Suprapubic skin (tissue), 4 donors: ENCODE data around the gene MAD1L1.

Experiments
- CTCF ChIP-seq, 2 donors: fragments of 200-600 bp in 1 of 2; fragments of 450-650 bp in 1 of 2; sonication (generic) in 1 of 2; IDR thresholded peaks; one replicate each; pipeline ENCODE4 v1.5.1; 2016 to 2019; ENCODE audit warnings: antibody characterized with exemption in 2 of 2, mild to moderate bottlenecking in 1 of 2, moderate library complexity in 1 of 2
- EP300 ChIP-seq: sonication (generic); formaldehyde crosslinking; IDR thresholded peaks from one replicate; pipeline ENCODE4 v1.6.1; 2017; ENCODE audit warnings: antibody characterized with exemption
- POLR2A ChIP-seq, 2 donors: fragments of 450-650 bp; IDR thresholded peaks; one replicate each; pipeline ENCODE4 v1.6.1; 2017; ENCODE audit warnings: antibody characterized with exemption in 2 of 2, mild to moderate bottlenecking in 2 of 2, moderate library complexity in 2 of 2
- POLR2AphosphoS5 ChIP-seq, 3 donors: sonication (generic); formaldehyde crosslinking; IDR thresholded peaks; one replicate each; pipeline ENCODE4 v1.6.1; 2017; ENCODE audit warnings: antibody characterized with exemption in 3 of 3

DNA sequence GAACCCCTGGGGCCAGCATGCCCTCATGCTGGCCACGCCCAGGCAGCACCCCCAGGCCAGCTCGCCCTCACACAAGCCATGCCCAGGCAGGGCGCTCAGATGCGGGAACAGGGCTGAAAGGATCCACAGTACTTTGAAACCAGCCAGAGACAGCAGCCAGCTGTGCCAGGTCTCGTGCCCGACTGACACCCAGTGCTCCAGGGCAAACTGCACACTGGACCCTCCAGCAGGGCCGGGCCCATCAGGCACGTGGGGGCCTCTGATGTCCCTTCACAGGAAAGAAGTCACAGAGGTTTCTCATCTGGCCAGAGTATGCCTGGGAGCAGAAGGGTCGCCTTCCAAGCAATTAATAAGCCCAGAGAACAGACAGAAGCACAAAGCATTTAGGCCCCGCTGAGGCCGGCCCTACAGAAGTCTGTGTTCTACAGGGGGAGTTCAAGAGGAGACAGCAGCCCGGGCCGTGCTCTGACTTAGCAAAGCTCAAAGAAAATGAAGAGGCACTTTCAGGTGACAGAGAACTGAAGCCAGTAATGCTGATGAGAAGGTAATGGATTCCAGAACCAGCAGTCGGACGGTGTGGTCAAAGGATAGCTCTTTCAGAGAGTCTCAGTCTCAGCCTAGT, 21.4 kb downstream of the MAD1L1 start:
- TF ChIP-seq CTCF (IDR thresholded peaks at IDR 0.05), result no peak
- TF ChIP-seq EP300, result no peak
- TF ChIP-seq POLR2A (IDR thresholded peaks at IDR 0.05), result no peak
- TF ChIP-seq POLR2AphosphoS5 (IDR thresholded peaks at IDR 0.05), result no peak
